Activated T-cell treated with anti-CD3 and anti-CD28 coated beads, Interleukin-2, amount 50 U/mL, for 1 hour (primary cell): ENCODE measurements around the gene CANT1.
"Not testable (repeated sequence)": the region's sequence is repeated elsewhere in the genome, so short reads cannot be mapped to it uniquely, and the experiment has no call there.

Experiments used
- DNase-seq: peaks from one replicate; pipeline ENCODE4 v3.0.0-alpha.2; 2020

The CANT1 gene

DNA sequence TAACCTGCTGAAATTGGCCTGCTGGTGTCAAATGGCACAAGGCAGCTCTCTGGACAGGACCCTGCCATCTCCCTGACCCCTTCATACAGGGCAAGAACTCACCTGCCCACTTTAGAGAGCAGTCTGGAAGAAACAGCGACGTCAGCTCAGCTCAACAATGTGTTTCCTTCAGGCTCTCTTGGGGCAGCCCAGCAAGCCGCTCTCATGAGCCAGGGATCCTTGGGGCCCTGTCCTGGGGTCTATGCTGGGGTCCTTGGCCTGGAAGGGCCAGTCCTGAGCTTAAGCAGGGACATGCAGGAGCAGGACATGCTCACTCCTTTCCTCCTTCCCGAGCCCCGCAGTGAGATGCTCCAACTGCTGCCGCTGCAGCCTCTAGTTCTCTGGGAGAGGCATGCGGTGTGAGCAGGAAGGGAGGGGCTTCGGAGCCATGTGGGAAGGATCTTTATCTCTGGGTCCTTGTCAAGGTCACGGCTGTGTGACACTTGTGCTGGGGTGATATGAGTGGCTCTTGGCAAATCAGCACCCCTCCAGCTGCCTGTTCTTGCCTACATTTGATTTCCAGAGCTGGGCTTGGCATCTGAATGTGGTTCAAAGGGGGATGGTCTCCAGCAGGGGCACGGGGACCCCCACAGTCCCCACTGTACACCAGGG lies 17.8 kb upstream of the CANT1 start:
- DNase-seq: no peak

DNA sequence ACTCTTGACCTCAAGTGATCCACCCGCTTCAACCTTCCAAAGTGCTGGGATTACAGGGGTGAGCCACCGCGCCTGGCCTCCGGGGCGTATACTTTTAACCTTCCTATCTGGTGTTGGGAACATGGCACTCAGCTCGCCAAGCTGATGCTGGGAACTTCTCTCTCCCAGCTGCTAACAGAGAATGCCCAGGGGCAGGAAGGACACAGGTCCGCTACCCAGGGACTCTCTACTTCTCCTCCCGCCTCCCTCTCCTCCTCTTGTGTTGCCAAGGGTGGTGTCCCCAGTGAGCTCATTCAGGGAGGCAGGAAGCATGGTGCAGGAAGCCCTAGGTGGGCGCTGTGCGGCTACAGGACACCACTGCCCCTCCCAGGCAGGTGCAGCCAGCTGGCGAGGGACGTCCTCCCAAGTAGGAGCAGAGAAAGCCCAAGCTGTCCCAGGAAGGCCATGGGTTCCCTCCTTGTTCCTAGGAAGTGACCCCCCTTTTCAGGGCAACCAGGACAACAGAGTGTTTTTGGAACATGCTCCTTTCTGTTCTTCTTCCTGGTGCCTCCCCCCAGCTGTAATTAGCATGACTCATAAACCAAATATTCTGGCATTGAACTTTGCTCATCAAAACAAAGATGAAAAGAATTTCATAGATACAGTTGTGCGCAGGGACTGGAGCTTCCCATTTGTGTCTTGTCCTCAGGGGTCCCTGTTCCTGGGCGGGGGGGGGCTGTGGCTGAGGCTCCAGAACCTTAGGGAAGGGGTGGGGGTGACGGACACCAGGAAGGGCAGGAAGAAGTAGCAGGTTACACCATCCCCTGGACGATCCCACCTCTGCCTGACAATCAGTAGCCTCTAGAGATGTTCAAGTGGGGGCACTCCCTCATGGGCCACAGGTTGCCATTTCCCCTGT lies 17.1 kb upstream of the CANT1 start:
- DNase-seq: no peak

GRCh38 chr17:79024901-79025737 lies 15.6 kb upstream of the CANT1 start:
- no peak for DNase-seq

- DNase-seq: peak; percentile 41
Measured at GRCh38 chr17:79023886-79024771, 14.6 kb upstream of the CANT1 start, which contains the start of gene C1QTNF1. Gene C1QTNF1 (plus strand): TSS chr17:79024169. CDS start chr17:79043969, 19,800 bp downstream.

DNA sequence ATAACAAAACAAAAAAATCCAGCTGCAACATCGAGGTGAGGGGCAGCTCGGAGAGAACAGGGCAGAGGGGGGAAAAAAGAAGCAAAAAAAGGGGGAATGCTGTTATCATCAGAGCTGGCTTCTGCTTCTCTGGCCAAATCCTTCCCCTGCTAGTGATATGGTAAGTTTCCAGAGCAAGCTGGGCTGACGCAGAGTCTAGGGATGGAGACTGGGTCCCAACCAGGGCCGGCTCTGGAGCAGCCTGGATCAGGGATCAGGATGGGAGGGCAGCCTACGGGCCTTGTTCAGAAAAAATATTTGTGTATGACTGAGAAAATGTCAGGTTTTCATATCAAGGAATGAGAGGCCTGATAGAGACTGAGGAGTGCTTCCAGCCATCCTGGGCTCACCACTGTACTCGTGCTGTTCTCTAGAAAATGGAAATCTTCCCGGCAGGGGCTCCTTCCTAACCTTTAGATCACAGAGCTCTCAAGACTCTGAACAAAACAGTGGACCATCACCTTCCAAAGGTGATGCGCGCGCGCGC lies 13.7 kb upstream of the CANT1 start:
- no peak for DNase-seq

DNA sequence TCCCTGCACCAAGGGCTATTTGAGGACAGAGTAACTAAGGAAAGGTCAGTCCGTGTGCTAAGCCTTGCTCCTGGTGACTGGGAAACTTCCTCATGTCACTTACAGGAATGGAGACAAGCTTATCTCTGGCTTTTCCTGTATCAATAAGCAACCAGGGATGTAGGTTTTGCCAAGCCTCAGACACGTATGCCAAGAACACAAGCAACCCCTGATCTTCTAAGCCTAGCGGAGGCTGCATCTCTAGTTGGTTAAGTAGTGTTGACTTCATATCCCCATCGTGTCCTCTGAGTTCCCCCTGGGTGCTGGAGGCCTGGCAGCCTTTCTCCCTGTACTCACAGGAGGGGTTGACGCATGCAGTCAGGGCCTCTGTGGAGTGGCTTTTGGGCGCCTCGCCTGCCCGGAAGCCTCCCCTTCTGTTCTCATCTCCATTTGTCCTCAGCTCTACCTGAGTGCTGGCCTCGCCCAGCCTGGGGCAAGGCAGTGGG lies 13.0 kb upstream of the CANT1 start:
- no peak for DNase-seq

DNA sequence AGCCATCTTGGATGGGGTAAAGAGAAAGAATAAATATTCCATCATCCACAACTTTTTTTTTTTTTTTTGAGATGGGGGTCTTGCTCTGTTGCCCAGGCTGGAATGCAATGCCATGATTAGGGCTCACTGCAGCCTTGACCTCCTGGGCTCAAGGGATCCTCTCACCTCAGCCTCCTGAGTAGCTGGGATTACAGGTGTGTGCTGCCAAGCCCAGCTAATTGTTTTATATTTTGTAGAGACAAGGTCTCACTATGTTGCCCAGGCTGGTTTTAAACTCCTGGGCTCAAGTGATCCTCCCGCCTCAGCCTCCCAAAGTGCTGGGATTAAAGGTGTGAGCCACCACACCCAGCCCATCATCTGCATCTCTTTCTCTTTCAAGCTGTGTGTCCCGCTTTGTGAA lies 12.4 kb upstream of the CANT1 start:
- DNase-seq: not testable (repeated sequence)

DNA sequence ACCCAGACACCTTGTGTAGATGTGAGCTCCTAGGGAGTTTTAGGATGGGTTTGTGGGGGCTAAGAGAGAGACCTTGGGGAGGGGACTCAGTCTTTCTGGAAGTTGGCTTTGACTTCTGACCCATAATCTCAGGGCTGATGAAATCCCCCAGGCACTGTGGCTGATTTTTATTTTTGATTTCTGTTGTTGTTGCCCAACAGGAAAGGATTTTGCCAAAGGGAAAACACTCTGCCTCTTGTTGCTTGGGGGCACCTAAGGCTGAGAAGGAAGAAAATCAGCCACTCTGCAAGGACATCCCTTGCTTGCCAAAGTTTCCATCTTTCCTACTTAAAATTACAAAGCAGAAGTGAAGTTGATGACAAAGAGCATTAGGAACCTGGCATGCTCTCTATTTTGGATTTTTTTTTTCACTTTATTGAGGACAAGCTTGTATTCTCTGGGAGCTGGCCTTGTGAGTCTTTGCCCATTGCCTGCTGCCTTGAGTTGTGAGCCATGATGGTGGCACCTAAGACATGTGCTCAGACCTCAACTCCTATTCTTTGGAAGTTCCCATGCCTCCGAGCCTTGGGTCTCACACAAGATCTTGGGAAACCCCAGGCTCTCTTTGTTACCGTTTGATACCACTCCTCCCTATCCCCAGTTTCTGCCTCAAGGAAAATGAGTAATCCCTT lies 11.2 kb upstream of the CANT1 start:
- no peak for DNase-seq

DNA sequence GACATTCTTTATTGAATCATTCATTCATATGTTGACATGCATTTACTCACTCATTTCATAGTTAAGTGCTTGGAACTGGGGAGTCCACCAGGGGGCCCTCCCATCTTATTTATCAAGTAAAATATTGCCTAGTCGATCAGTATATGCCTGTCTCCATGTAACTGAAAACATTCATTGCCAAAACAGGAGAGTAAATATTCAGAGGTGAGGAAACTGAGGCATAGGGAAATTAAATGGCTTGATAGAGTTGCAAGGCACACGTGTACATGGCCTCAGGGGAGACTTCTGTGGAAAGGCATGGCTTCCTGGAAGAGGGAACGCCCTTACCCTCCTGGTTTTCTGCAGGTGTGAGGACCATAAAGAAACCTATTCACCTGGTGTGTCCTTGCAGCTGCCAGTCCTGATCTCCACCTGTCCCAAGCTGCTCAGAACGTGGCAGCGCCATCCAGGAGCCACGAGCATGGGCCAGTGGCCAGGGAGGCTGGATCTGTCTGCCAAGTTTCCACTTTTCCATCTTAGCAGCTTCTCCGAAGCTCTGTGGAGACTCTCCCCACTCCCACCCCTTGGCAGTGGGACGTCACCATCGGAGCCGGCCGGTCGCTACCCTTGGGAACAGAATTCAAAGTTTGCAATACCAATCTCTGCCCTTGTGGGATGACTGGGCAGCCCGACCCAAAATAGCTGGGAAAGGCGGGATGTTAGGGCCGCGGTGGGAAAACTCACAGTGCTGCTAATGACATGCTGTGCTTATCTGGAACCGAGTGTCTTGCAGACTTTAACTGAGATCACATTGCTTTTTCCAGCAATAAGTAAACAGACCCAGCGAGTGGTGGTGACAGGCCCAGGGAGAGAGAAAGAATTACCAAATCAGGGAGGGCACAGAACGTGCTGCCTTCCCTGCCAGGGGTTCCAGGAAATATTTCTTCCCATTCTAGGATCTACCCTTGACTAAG lies 10.3 kb upstream of the CANT1 start:
- DNase-seq: peak; percentile 42

- DNase-seq: no peak
Measured at GRCh38 chr17:79019261-79019631, 9.7 kb upstream of the CANT1 start.

DNA sequence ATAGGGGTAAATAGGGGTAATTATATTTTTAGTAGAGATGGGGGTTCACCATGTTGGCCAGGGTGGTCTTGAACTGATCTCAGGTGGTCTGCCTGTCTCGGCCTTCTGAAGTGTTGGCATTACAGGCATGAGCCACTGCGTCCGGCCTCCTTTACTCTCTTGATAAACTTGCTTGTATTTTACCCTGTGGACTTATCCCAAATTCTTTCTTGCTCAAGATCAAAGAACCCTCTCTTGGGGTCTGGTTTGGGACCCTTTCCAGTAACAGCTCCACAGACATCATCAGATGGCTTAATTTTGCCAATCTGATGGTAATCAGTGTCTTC lies 8.8 kb upstream of the CANT1 start:
- DNase-seq: no peak

GRCh38 chr17:79017546-79018369 lies 8.2 kb upstream of the CANT1 start:
- no peak for DNase-seq

DNA sequence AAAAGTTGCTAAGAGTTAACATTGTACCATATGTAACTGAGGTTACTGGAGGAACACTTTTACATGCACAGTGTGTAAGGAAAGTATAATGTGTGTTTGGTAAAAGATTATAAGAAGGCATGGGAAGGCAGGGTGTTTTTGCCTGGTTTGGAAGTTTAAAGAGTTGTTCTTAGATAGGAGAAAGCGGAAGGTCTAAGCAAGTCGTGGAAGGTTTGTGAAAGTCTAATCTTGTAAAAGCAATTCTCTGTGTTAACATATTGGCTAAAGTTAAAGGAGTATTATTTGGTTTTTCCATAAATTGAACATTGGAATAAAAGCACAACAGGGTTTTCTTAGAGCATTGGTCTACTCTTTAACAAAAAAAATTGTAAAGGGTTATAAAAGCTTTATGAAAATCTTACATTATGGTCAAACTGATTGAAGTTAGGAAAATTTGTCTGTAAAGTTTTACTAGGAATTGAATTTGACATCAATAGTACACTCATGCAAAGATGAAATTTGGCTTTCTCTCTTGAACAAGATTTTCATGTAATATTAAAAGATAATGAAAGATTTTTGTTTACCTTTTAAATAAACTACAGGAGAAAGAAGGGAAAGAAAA lies 4.7 kb upstream of the CANT1 start:
- DNase-seq: no peak

GRCh38 chr17:79012563-79013134 lies 3.1 kb upstream of the CANT1 start:
- no peak for DNase-seq

- no peak for DNase-seq
Measured at GRCh38 chr17:79011451-79012147, 2.0 kb upstream of the CANT1 start.

- no peak for DNase-seq
Measured at GRCh38 chr17:79010304-79010646, 711 bp upstream of the CANT1 start.

GRCh38 chr17:79008666-79009387 lies 737 bp downstream of the CANT1 start:
- no peak for DNase-seq
